NOMO-1 (cell line): ENCODE results near the gene FUNDC2.

Experiments
- DNase-seq, 2 experiments: peaks; one replicate each; lab custom pipeline; 2025; ENCODE audit not compliant: unreplicated experiment in 2 of 2; lab: John Stamatoyannopoulos, UW

FUNDC2 gene

DNA sequence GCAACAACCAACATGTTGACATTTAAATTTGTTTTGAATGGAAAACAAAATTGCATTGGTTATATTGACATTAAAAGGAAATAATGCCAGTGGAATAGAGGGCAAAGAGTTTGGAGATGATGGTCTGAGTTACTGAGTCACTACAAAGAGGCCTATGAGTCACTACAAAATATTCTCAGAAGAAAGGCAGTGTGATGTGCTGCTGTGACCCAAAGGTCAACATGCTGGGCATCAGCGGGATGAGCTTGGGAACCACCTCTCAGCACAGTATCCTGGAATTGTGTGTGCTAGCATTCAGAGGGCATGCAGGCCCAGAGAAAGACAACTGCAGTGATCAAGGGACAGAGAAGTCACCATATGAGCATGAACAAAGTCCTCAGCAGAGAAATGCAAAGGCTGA, 41.5 kb downstream of the FUNDC2 start:
- no peak for DNase-seq

DNA sequence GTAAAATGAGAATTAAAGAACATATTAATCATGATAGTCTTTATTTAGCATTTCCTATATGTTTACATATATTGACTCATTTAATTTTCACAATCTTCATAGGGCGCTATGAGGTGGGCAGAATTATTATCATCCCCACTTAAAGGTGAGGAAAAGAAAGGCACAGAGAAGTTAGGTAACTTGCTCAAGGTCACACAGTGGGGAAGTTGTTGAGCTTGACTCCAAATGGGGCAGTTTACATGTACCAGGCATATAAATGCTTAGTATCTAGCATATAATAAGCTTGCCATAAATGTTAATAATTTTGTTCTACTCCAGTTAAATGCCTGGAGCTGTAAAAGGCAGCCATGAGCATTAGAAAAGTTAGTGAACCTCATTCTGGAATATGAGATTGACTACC, 42.8 kb downstream of the FUNDC2 start:
- DNase-seq, result no peak

DNA sequence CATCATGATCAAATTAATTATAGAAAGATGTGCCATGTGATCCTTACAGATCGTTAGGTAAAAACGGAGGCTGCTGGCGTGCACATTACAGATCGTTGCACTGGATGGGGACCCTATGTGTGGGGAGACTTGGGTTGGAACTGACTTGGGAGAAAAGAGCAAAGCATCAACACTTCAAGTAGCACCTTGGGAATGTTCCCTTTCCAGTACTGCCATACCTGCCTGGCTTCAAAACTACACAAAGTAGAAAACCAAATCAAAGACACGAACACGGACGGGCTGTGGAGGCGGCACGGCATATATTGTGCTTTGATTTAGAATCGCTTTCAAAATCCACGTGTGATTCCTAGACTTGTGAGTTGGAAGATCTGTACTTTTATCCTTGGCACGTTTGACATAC, 43.4 kb downstream of the FUNDC2 start:
- DNase-seq, result no peak

DNA sequence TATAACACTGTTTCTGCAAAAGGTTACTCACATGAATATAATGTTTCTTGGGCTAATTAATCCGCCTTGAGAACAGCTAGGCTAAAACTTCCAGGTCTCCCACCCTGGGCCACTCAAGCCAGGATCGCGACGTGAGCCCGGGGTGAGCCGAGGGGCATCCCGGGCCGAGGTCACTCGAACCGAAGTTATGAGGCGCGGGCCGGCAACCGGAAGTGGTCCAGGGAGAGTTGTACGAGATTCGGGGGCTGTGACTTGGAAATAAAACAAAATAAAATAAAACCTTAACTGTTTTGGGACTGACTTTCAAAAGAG, 44.0 kb downstream of the FUNDC2 start:
- DNase-seq, result no peak

DNA sequence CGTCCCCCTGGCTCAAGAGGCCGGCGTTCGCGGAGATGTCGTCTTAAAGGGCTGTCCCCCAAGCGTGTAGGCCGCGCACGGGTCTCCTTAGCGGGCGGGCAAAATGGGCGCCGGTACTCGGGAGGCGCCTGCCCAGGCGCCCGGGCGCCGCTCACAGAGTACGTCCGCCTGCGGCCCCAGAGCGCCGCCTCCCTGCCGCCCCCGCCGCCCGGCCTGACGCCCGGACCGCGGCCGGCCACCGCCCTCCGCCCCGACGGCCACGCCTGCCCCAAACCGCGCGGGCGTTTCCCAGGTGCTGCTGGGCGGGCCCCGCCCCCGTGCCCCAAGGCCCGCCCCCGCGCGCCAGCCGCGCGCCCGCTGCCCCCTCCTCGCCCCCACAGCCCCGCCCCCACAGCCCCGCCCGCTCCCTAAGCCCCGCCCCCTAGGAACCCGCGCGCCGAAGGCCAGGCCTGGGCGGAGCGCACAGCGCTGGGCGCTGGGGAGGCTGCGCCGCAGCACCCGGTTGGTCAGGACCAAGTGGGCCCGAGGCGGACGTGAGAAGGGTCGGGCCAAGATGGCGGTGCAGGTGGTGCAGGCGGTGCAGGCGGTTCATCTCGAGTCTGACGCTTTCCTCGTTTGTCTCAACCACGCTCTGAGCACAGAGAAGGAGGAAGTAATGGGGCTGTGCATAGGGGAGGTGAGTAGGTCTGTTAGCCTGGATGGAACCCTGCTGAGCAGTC, 44.5 kb downstream of the FUNDC2 start, which contains the start of the genes BRCC3, CMC4 and MTCP1:
BRCC3 (plus strand) TSS at position 534 of the 719 bp plus-strand sequence; CDS start at position 554, 20 bp downstream.
CMC4 (minus strand) TSS at position 162 of the 719 bp plus-strand sequence. CDS start 7,113 bp downstream, outside the sequence.
MTCP1 (minus strand) TSS at position 162 of the 719 bp plus-strand sequence. CDS start 5,126 bp downstream, outside the sequence.
- peak; percentile 68 to 89 for DNase-seq

DNA sequence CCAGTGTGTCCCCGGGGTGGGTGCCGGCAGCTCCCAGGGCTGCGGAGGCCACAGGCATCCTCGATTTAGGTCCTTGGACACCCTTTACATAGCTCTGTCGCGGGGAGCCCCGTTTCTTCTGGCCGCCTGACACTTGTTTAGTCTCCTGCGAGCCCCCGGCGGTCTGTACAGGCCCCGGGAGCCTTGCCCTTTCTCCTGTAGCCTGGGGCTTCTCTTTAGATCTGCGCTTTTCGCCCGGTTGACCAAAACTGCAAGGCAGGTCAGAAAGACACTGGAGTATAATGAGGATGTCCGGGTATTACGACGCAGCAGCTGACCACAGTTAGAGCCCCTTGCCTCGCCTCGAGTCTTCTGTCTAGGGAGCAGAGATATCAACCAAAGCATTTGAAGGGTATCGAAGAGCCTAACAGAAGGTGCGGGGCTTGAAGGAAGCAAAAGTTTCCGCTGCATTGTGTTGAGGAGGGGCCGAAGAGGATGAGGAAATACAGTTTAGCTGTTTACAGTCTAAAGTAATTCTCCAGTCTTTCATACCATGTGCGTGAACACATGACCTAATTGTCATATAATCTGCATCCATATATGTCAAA, 45.1 kb downstream of the FUNDC2 start:
- peak in 1 of 2 experiments; percentile 8 for DNase-seq

DNA sequence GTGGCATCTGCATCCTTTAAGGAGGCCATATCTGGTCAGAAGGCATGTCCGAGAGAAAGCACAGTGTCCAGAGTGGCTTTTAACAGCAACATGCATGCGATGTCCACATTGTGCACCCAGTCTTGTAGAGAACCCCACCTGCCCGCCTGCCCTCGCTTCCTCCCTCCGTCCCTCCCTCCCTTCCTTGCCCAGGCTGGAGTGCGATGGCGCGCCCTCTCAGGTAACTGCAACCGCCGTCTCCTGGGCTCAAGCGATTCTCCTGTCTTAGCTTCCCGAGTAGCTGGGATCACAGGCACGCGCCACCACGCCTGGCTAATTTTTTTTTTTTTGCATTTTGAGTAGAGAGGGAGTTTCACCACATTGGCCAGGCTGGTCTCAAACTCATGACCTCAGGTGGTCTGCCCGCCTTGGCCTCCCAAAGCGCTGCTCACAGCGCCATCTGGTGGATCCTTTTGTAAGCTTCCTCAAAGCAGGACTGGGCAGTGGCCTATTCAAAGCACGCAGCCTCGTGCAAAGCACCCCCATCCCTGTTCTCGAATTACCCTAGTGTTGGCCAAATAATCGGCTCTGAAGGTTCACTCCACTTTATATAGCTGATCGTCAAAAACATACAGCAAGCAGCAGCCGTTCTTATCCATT, 59.7 kb downstream of the FUNDC2 start:
- no peak for DNase-seq

DNA sequence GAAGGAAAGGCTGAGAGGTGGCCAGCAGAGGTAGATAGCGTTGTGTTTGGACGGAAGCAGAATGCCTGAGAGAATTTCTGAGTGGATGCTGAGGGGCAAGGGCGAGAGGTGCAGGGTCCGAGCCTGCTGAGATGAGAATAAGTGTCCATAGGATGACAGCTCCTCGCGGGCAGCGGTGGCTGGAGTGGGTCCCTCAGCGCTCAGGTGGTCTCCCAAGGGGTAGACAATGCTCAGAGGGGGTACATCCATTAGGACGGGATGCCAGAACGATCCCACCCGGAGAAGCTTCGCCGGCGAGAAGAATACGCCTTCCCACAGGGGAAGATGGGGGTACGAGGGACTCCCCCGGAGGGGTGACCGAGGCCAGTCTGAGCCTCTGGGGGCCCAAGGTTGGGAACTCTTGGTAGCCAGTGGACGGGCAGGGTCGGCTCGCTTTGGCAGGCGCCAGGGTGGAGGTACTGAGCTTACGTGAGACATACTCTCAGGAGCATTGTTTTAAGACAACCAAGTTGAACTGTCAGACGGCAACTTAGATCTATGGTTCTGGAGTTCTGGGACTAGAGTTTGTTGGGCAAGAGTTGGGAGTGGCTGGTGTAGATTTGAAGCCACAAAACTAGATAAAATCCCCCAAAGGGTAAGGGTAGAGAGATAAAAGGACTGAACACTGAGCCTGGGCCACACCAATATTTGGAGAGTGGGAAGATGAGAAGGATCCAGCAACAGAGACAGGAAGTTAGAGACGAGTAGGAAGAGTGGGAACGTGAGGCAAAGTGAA, 60.5 kb downstream of the FUNDC2 start:
- no peak for DNase-seq

DNA sequence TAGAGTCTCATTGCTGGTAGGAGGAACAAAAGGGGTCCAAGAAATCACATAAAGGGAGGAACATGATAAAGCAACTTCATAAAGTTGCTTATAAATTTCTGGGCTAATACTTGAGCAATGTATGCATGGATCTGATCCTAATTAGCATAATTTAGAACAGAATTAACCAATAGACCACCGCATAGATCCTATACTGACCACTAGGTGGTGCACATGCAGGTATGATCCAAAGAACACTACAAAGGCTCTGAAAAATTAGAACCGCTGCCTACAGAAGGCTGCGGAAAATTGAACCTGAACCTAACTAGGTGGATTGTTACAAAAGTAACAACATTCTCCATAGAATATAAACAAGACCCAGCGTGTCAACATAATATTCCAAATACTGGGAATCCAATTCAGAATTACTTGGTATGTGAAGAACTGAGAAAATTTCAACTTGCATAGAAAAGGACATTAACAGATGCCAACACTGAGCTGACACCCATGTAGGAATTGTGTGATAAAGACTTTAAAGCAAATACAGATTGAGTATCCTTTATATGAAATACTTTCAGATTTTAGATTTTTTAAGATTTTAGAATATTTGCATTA, 67.9 kb downstream of the FUNDC2 start:
- peak in 1 of 2 experiments; percentile 44 for DNase-seq

DNA sequence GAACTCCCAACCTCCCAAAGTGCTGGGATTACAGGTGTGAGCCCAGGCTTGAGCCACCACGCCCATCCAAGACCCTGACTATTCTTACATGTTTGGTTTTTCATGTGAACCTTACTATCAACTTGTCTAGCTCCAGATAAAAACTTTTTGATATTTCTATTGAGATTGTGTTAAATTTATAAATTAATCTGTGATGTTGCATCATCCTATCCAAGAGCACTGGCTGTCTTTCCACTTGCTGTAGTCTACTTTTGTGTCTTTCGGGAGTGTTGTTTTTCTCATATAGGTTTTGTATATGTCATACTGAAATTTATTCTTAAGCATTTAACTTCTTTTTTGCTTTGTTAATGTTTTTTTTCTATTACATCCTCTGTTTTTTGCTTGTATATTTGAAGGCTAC, 79.3 kb downstream of the FUNDC2 start:
- DNase-seq, result no peak

DNA sequence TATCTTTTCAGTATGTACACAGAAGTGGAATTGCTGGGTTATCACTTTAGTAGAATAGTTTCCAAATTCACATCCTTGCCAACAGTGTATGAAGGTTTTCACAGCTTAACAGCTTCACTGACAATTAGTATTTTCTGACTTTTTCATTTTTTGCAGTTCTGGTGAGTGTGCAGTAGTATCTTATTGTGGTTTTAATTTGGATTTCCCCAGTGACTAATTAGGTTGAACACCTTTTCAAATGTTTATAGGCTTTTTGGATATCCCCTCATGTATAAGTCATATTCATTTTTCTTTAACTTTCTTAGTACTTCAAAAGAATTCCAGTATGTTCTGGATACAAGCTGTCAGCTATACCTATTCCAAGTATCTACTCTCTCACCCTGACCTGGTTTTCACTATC, 81.8 kb downstream of the FUNDC2 start:
- DNase-seq, result no peak
